Stimulated activated CD4-positive, alpha-beta T cell treated with anti-CD3 and anti-CD28 coated beads, TNF-alpha, amount 100 ng/mL, for 1 hour (primary cell): Measurements from ENCODE around the gene EFCAB14.
A peak's percentile ranks its signal among the peaks of the same experiment; 100 is the strongest.
"Not testable (repeated sequence)": the region's sequence is repeated elsewhere in the genome, so short reads cannot be mapped to it uniquely, and the experiment has no call there.

Source experiments
- DNase-seq, 3 donors: peaks; one replicate each; pipeline ENCODE4 v3.0.0-alpha.2; 2020; ENCODE audit warnings: low read depth in 3 of 3, low spot score in 1 of 3

Gene EFCAB14, protein sequence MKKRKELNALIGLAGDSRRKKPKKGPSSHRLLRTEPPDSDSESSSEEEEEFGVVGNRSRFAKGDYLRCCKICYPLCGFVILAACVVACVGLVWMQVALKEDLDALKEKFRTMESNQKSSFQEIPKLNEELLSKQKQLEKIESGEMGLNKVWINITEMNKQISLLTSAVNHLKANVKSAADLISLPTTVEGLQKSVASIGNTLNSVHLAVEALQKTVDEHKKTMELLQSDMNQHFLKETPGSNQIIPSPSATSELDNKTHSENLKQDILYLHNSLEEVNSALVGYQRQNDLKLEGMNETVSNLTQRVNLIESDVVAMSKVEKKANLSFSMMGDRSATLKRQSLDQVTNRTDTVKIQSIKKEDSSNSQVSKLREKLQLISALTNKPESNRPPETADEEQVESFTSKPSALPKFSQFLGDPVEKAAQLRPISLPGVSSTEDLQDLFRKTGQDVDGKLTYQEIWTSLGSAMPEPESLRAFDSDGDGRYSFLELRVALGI

DNA sequence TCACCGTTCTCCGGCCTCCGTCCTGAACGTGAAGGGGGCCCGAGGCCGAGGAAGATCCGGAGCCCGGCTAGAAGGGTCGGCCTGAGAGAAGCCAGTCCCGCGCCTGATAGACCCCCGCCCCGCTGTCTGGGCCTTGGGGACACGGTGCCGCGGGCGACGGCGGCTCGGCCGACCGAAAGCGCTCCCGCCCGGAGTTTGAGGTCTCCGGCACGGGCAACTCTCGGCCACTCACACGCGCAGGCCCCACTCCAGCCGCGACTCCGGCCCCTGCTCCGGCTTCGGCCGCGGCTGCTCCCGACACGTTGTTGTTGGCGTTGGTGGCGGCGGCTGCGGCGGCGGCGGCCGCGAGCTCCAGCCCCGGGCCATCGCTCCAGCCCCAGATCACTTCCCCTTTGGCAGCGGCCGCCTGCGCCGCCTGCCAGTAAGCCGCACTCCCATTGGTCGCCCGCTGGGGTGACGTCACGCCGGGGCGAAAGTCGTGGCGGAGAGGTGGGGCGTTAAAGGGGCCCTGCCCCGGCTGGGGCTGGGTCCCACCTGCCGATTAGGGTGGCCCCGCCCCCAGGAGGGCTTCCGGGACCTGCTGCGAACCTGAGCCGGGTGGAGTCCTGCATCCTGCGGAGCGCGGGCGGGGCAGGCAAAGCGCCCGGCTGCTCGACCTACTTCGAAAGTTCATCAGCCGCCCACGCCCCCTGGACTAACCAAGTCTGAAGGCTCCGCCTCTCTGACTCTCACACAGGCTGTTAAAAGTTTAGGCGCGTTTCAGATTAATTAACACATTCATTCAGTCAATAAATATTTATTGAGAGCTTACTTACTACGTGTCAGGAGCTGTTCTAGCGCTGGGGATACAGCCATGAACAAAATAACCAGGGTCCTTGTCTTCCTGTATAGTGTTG lies at the start of gene EFCAB14:
TSS of gene EFCAB14 (minus strand) at position 388 of the 896 bp plus-strand sequence. CDS start 1,027 bp downstream, outside the sequence.
- peak; percentile 95 to 100 (median 98) for DNase-seq

DNA sequence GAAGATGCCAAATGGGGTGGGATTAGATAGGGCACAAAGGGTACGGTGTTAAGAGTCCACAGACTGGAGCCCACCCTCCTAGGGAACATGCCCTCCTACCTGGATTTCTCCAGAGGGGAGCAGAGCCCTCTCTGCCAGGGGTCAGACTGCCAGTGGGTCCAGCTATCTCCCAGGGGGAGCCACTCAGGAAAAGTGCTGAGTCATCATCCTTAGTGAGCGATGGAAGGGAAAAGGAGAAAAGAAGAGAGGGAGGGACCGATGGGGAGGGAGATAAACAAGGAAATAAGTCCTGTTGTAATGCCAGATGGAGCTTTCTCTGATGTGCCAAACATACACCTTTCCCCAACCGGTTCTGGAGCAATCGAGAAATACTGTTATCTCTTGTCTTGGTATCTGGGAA lies 49.5 kb upstream of the EFCAB14 start:
- no peak for DNase-seq

DNA sequence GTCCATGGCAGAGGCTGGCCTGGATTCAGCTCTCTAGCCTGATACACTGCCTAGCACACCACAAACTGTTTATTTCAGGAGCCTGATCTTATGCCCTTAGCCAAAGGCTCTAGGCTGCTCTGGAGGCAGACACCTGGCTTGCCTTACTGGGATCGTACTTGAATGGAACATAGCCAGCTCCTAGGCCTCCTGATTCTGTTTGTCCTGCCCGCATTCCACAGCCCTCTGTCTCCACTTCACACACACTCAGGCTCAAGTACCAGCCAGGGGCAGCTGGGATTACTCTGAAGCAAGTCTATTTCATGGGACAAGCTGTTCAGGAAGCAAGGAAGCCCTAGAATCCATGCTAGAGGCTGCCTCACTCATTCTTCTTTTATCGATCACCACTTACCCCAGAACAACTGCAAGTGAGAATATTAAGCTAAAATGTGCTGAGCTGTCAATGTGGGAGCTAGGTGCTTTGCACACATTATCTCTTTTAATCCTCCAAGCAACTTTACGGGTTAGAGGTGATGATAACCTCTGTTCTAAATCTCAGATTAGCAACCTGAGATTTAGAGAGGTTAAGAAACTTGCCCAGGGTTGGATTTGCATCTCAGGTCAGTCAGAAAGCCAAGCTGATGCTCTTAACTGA lies 48.9 kb upstream of the EFCAB14 start:
- DNase-seq = no peak

DNA sequence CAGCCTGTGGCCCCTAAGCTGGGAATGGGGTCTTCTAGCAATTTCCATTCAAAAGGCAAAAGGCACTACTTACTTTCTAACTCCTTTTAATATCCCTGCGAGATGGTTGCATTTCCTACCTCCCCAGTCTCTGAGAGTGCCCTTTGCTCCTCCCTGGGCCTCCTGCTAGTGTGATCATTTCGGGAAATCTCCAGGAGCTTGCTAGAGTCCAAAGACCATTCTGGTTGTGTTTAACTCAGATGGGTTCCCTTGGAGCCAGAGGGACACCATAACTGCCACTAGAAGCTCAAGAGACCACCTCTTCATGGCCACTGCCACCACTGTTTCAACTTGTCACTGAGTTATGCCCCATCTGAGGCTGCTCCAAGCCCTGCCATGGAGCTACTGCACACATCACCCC lies 45.5 kb upstream of the EFCAB14 start:
- no peak for DNase-seq

DNA sequence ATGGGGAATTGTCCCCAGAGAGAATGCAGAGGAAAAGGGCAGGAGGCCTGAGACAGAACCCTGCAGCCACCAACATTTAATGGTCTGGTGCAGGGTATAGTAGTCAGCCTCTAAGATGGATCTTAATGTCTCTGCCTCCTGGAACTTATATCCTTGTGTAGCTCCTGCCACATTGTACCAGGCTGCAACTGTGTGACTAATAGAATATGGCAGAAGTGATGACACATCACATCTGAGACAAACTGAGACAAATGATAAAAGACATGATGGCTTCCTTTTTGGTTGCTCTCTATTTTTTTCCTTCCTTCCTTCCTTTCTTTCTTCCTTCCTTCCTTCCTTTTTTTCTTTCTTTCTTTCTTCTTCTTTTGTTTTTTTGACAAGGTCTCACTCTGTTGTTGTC lies 42.8 kb upstream of the EFCAB14 start:
- DNase-seq = no peak

DNA sequence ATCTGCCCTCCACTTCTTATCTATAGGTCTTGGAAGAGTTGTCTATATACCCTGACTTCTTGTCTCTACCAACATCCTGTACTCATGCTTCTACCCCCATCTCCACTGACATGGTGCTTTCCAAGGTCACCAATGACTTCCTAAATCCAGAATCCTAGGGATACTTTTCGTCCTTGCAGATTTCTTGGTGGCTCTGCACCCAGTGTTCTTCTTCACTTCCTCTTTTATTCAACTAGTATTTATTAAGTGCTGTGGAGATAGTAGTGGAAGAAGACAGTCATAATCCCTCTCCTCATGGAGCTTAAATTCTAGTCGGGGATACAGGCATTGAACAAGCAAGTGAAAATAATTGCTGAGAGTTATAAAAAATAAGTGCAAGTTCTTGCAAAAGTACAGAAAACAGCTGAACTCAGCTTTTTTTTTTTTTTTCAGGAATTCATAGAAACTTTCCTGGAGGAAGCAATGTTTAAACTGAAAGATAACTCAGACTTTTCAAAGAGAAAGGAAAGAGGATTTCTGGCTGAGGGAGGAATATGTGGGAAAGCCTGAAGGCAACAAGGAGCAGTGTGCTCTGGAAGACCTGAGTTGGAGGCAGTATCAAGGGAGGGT lies 41.7 kb upstream of the EFCAB14 start:
- no peak for DNase-seq

DNA sequence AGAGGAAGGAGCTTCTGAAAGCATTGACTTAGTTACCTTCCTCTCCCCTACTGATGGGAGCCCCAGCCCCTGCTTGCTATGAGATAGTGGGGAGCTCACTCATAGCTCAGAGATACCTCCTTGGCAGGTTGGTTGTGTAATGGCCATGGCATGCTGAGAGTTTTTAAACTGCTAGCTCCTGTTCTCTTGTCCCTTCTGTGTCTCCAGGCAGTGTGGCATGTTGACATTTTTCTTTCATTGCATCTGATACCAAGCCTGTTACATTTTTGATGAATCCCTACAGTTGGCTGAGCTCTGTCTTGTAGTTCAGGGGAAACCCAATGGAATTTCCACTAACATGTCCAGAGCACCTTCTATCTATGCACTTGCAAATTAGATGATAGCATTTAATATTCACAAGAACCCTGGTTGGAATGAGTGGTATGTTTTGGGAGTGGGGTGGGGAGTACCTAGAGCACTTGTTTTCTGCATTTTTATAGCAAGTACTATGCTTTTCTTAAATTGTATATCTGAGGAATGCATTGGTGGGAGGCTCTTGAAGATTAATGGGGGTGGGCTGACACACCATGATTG lies 39.1 kb upstream of the EFCAB14 start:
- DNase-seq = no peak

DNA sequence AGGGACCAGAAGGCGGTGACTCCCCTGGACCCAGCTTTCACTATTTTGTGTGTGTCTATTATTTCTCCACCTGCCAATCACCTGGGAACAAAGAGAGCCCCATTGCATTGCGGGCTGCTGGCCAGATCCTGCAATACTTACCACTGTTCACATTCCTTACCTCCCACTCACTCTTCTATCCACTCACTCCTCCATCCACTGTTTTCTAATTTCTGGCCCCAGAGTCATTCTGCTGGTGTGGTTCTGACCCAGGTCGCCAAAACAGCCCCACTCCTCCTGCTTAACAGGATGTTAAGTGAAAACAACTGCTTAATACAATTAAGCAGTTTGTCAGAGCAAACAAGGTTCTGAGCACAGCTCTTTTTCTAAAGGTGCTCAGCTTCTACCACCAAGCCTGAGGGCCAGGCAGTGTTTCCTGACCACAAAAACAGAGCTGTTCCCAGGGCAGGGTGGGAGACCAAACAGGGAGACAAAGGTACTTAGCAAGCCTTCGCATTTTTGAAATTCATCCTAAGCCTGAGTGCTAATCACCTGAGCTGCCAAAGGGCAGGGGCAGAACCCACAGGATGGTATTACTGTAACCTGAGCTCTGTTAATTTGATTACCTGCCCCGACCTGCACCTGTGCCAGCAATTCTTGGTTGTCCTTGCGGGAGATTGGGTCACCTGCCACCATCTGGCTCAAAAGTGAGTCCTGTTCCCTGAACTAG lies 38.5 kb upstream of the EFCAB14 start:
- no peak for DNase-seq

DNA sequence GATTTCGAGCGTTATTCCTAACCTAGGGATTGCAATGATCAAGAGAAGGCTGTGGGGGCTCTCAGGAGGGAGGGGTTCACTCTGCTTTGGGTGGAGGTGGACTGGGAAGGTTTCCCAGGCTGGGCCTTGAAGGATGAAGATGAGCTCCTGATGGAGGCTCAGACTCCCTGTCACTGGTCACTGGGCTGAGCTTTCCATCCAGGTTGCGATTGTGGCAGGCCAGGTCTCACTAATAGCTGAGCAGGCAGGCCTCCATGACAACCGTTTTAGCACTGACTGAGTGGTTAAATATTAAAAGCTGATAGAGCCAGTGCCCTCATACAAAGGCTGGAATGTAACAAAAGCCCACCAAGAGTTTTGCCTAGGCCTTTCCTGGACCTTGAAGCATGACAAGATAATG lies 36.2 kb upstream of the EFCAB14 start:
- DNase-seq = no peak

DNA sequence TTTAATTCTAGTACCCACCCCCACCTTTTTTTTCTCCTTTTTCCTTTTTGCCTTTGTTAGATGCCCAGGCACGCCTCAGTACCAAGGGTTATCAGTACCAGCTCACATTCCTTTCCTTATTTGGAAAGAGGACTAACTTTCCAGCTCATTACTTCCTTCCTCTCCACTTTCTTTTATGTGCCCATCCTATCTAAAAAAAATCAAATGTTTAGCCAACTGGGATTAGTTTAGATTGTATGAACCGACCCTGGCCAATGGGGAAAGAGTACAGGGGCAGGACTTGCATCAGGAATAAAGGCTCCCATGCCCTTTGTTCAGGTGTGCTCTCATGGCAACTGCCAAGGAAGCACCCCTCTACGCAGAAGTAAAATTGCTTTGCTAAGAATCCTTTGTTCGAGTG lies 35.8 kb upstream of the EFCAB14 start:
- not testable (repeated sequence) for DNase-seq

DNA sequence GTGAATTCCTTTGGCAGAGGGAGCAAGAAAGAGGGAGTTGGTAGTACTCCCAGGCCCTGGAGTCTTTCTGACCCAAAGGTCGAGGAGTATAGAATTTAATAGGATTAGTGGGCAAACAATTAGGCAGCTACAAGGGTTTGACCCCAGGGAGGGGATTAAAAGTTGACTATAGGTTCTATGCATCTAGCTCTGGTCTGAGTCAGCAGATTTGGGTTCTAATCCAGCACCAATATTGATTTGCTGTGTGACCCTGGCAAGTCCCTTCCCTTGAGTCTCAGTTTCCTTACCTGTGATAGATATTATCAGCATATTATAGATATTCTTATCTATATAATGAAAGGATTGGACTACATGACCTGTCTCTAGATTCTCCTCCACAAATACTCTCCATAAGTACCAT lies 35.1 kb upstream of the EFCAB14 start:
- no peak for DNase-seq

DNA sequence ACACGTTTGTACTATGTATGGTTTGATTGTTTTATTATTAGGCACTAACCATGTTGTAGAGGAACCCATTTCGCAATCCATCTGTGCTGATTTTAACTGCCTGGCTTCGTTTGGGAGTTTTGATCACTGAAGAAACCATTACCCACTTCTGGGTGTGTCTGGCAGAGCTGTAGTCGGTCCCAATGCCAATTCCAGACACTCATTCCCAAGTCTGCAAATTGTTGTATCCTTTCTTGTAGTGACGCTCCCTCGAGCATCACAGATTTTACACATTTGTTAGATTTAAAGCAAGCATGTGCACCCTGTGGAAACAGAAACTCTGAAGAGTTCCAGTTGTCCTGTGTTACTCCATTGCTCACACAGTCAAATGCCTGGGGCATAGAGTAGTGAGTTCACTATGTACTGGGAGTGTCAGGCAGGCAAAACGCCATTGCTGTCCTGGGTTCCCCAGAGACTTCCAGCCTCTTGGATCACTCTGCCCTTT lies 31.0 kb upstream of the EFCAB14 start:
- DNase-seq = no peak

DNA sequence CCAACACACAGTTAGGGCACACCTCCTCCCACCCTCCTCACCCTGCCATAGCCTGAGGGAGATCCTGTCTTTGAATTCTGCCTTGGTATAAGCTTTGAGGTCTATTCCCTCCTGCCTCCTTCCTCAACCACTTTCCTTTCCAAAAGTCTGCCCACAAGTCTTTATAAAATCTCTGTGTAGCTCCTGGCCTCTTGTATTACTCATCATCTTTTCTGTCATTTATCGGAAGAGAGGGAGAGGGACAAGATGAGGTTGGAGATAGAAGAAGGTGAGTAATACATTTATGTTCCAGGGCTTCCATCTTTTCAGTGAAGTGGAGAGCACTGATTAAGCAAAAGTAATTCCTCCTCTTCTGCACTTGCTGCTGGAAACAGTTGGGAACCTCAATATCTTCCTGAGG lies 30.5 kb upstream of the EFCAB14 start:
- DNase-seq = no peak

DNA sequence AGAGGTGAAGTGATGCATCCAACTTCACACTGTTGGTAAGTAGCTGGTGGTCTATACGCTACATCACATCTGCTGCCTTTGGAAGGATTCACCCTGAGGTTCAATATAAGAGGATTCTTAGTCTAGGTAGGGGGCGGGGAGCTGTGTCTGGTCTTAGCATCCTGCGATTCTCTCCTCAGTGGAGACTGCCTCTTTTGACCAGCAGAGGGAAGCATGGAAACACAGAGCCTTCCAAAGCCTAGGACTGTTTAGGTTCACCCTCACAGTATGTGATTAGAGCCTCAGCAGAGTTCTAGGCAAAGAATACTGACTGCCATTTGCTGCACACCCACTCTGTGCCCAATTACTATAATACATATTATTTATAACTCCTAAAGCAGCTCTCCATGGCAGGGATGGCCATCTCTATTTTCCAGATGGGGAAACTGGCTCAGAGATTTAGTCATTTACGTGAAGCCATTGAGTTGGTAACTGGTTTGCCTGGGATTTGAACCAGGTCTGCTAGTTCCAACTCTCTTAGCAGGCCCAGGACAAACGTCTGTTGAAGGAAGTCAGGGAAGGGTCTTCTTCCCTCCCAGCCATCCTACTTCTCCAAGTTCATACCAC lies 28.9 kb upstream of the EFCAB14 start:
- DNase-seq = no peak

DNA sequence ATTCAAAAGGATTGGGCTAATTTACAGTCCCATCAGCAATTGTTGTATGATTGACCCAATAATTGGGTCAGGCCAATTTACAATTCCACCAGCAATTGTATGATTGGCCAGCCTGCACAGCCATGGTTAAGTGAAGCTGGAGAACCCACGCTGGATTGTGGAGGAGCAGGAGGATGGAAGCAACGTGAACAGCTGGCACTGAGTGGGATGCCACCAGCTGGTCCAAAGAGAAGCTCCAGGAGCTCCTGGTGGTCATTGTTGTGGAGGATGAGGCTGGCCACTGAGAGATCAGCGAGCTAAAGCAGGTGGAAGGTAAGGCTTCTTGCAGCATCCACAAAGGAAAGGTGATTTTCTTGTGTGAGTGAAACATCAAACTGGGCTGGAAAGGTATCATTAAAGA lies 23.2 kb upstream of the EFCAB14 start:
- DNase-seq = no peak

DNA sequence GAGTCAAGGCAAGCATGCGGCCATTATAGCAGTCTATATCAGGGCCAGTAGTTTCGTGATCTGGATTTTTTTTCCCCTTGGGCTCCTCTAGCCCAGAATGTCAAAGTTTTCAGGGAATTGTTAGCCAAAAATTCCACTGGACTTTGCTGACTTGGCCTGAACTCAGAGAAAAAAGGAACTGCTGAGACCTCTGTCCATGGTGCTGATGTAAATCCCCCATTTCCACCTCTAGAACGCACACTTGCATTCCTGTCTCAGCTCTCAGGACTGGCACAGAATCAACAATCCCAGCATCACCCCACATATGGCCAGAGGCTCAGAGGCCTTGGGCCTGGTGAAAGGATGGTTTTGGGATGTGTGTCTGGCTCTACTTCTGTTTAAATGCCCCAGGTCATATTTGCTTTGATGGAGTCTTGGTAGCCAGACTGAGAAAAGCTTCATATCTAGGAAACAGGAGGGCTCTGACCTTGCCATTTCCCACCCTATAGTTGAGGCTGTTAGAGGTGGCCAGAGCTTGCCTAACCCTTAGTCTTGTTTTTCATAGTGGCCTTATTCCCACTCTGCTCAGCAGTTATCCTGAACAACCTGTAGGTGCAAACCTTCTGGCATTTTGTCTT lies 16.9 kb upstream of the EFCAB14 start:
- DNase-seq = no peak

DNA sequence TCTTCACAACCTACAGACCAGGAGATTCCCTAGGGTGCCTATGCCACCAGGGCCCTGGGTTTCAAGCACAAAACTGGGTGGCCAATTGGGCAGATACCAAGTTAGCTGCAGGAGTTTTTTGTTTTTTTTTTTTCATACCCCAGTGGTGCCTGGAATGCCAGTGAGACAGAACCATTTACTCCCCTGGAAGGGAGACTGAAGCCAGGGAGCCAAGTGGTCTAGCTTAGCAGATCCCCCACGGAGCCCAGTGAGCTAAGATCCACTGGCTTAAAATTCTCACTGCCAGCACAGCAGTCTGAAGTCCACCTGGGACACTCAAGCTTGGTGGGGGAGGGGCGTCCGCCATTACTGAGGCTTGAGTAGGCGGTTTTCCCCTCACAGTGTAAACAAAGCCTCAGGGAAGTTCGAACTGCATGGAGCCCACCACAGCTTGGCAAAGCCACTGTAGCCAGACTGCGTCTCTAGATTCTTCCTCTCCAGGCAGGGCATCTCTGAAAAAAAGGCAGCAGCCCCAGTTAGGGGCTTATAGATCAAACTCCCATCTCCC lies 9.5 kb upstream of the EFCAB14 start:
- DNase-seq = not testable (repeated sequence)

DNA sequence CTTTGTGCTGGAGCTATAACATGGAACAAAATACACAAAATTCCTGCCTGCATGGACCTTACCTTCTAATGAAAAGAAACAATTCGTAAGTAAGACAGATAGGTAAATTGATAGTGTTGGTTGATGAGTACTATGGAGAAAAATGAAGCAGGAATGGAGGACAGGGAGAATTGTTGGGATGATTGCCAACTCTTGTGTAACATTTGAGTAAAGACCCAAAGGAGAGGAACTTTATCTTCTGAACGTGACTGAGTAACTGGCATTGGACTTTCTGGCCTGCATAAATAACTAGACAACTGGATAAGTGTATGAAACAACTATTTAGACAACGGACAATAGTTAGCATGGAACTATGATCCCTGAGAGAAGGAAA lies 6.8 kb upstream of the EFCAB14 start:
- no peak for DNase-seq
